ENCODE results near the gene SCRT2. TPM values are rescaled to one million over a fixed set of nuclear protein-coding genes. Genes with fewer than 3 reads are reported as not detected.
A peak's percentile ranks its signal among the peaks of the same experiment; 100 is the strongest.

SCRT2 gene
- total and polyA plus RNA-seq, 4 donors, result not detected

DNA sequence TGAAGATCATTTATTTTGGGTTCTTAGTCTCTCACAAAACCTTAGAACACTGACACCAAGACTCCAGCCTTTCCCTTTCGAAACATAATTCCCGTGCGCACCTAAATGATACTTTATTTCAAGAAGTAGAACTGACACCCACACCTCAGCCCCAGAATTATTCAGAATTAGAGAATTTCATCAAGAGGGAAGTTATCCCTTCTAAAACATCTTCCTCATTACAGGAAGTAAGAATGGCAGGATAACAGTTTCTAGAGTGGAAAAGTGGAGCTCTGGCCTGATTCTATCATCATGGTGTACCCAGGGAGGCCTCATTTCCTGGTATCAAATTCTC lies 21.2 kb downstream of the SCRT2 start:
- no peak overlapping the region for H3K4me3 ChIP-seq
- TF ChIP-seq, protein P1, sequence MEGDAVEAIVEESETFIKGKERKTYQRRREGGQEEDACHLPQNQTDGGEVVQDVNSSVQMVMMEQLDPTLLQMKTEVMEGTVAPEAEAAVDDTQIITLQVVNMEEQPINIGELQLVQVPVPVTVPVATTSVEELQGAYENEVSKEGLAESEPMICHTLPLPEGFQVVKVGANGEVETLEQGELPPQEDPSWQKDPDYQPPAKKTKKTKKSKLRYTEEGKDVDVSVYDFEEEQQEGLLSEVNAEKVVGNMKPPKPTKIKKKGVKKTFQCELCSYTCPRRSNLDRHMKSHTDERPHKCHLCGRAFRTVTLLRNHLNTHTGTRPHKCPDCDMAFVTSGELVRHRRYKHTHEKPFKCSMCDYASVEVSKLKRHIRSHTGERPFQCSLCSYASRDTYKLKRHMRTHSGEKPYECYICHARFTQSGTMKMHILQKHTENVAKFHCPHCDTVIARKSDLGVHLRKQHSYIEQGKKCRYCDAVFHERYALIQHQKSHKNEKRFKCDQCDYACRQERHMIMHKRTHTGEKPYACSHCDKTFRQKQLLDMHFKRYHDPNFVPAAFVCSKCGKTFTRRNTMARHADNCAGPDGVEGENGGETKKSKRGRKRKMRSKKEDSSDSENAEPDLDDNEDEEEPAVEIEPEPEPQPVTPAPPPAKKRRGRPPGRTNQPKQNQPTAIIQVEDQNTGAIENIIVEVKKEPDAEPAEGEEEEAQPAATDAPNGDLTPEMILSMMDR (IDR thresholded peaks at IDR 0.05; ENCODE audit: control extremely low read depth, extremely low read depth), result no peak
- peaks cover 0 to 7% (median 0%) of the 10 kb centered on the region in 4 donors for H3K36me3 ChIP-seq (ENCODE audit: control insufficient read depth in 4 of 4, insufficient read depth in 4 of 4, low read length in 4 of 4)
- no peak overlapping the region for H3K27ac ChIP-seq (ENCODE audit: low read depth in 1 of 2, low read length in 1 of 2)
- WGBS, 2 donors, result 82 to 92% methylated on average over 3 of the region's 3 CpGs
- DNase-seq (no peak), ATAC-seq (ENCODE audit: insufficient read depth, low FRiP score) (no peak)
- peaks cover 0 to 30% (median 24%) of the 10 kb centered on the region in 3 donors for H3K27me3 ChIP-seq (ENCODE audit: control insufficient read depth in 3 of 3, insufficient read depth in 3 of 3, low read length in 2 of 3)
- H3K4me1 ChIP-seq (ENCODE audit: control insufficient read depth in 5 of 5, insufficient read depth in 5 of 5, low read length in 5 of 5), result peaks cover 0 to 9% (median 5%) of the 10 kb centered on the region in 5 donors
- no peaks in the 10 kb centered on the region for H3K9me3 ChIP-seq (ENCODE audit: control insufficient read depth in 4 of 4, insufficient read depth in 3 of 4, low read length in 3 of 4)
- H3K9ac ChIP-seq (ENCODE audit: insufficient read depth in 1 of 2, low read length in 2 of 2), result no peak overlapping the region

DNA sequence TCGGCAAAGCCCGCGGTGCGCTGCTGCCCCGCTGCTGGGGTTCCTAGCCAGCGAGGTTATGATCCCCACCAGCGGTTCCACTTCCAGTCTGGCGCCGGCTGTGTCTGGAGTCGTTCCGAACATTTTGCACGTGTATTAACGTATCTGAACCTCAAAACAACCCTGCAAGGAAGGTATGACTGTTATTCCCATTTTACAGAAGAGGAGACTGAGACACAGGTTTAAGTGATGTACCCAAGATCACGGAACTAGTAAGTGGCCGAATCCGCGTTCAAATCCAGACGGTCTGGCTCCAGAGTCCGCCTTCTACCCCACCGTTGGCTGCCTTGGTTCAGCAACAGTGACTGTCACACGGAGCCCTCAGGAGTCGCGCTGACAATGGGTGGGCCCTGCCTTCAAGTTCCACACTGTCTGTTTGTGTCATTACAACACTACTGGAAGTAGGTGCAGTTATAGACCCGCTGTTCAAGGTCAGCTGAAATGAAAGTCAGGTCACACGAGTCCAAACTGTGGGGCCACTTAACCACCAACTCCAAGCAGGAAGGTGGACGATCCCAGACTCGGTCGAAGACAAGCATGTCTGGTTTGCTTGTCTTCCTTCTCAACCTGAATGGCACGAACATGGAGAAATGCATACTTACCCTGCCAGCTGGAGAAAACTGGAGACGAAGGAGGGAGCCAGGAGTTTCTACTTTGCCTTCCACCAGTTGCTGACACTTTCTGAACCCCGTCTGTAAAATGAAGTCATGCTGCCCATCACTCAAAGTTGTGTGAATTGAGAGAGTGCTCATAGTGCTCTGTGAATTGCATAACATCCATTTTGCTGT lies 21.8 kb downstream of the SCRT2 start:
- Histone ChIP-seq H3K27me3 (ENCODE audit: control insufficient read depth in 3 of 3, insufficient read depth in 3 of 3, low read length in 2 of 3) (peaks cover 0 to 25% (median 19%) of the 10 kb centered on the region in 3 donors), H3K4me1 (ENCODE audit: control insufficient read depth in 5 of 5, insufficient read depth in 5 of 5, low read length in 5 of 5) (peaks cover 0 to 9% (median 5%) of the 10 kb centered on the region in 5 donors), H3K4me3 (peak overlapping the region; percentile 26), H3K9ac (ENCODE audit: insufficient read depth in 1 of 2, low read length in 2 of 2) (no peak overlapping the region), H3K9me3 (ENCODE audit: control insufficient read depth in 4 of 4, insufficient read depth in 3 of 4, low read length in 3 of 4) (no peaks in the 10 kb centered on the region), H3K27ac (ENCODE audit: low read depth in 1 of 2, low read length in 1 of 2) (peak overlapping the region in 1 of 2 donors; percentile 73), H3K36me3 (ENCODE audit: control insufficient read depth in 4 of 4, insufficient read depth in 4 of 4, low read length in 4 of 4) (peaks cover 0 to 7% (median 2%) of the 10 kb centered on the region in 4 donors)
- WGBS, 2 donors, result 17 to 23% methylated on average over 31 of the region's 31 CpGs
- TF ChIP-seq, protein P1 (IDR thresholded peaks at IDR 0.05; ENCODE audit: control extremely low read depth, extremely low read depth), result no peak
- DNase-seq, result no peak
- no peak for ATAC-seq (ENCODE audit: insufficient read depth, low FRiP score)

GRCh38 chr20:653110-653589 lies 22.5 kb downstream of the SCRT2 start, which contains the start of gene SRXN1:
Gene SRXN1, minus strand, starts transcription at chr20:653200. Its CDS starts 15 bp downstream, at chr20:653185.
- Histone ChIP-seq H3K36me3 (ENCODE audit: control insufficient read depth in 4 of 4, insufficient read depth in 4 of 4, low read length in 4 of 4) (peaks cover 0 to 14% (median 3%) of the 10 kb centered on the region in 4 donors), H3K9me3 (ENCODE audit: control insufficient read depth in 4 of 4, insufficient read depth in 3 of 4, low read length in 3 of 4) (peaks cover 0 to 2% (median 0%) of the 10 kb centered on the region in 4 donors), H3K9ac (ENCODE audit: insufficient read depth in 1 of 2, low read length in 2 of 2) (no peak within 1 kb of the TSS), H3K27ac (ENCODE audit: low read depth in 1 of 2, low read length in 1 of 2) (peak within 1 kb of the TSS; percentile 82 to 89), H3K4me1 (ENCODE audit: control insufficient read depth in 5 of 5, insufficient read depth in 5 of 5, low read length in 5 of 5) (peaks cover 0 to 9% (median 5%) of the 10 kb centered on the region in 5 donors), H3K4me3 (peak within 1 kb of the TSS; percentile 56), H3K27me3 (ENCODE audit: control insufficient read depth in 3 of 3, insufficient read depth in 3 of 3, low read length in 2 of 3) (peaks cover 0 to 18% (median 13%) of the 10 kb centered on the region in 3 donors)
- ATAC-seq (ENCODE audit: insufficient read depth, low FRiP score), result peak; percentile 99
- 0 to 1% methylated on average over 7 to 74 of the region's 74 CpGs for WGBS, 2 donors
- peak; percentile 70 to 83 (median 81) for DNase-seq
- TF ChIP-seq, protein P1 (IDR thresholded peaks at IDR 0.05; ENCODE audit: control extremely low read depth, extremely low read depth), result peak; percentile 48

Data from lung (tissue), 12 donors.